Upper lobe of left lung (tissue), 6 donors: ENCODE measurements around the gene PLOD2. TPM values are rescaled to one million over a fixed set of nuclear protein-coding genes. Genes with fewer than 3 reads are reported as not detected.
A peak's percentile ranks its signal among the peaks of the same experiment; 100 is the strongest.

Source experiments
- ATAC-seq, 2 donors: fragments of 200-7000 bp; cut with Tn5 transposase; one replicate each; pipeline ENCODE4 v1.9.1; 2022; ENCODE audit warnings: mild to moderate bottlenecking in 2 of 2, moderate library complexity in 2 of 2; ENCODE audit not compliant: low FRiP score in 2 of 2
- DNase-seq, 2 donors: peaks; one replicate each; pipeline ENCODE4 v3.0.0-alpha.2; 2019 to 2020
- H3K27ac ChIP-seq, 4 donors: fragments of 200-600 bp; sonication (generic); one replicate each; pipeline ENCODE4 v1.5.1; 2016 to 2019
- H3K27me3 ChIP-seq, 4 donors: fragments of 200-600 bp; sonication (generic); one replicate each; pipeline ENCODE4 v1.5.1; 2017 to 2019
- H3K36me3 ChIP-seq, 4 donors: fragments of 200-600 bp; sonication (generic); one replicate each; pipeline ENCODE4 v1.5.1; 2016 to 2019
- H3K4me1 ChIP-seq, 4 donors: fragments of 200-600 bp; sonication (generic); one replicate each; pipeline ENCODE4 v1.5.1; 2018 to 2019
- H3K4me3 ChIP-seq, 4 donors: fragments of 200-600 bp; sonication (generic); one replicate each; pipeline ENCODE4 v1.5.1; 2017 to 2019; ENCODE audit warnings: mild to moderate bottlenecking in 2 of 4, moderate library complexity in 1 of 4
- H3K9me3 ChIP-seq, 4 donors: fragments of 200-600 bp; sonication (generic); one replicate each; pipeline ENCODE4 v1.5.1; 2018 to 2019
- CTCF ChIP-seq, 6 experiments: fragments of 450-650 bp in 4 of 6; fragments of 200-600 bp in 2 of 6; sonication (generic) in 2 of 6; IDR thresholded peaks; one replicate each; pipeline ENCODE4 v1.5.1; 2016 to 2019; ENCODE audit warnings: antibody characterized with exemption in 6 of 6
- EP300 ChIP-seq, 4 donors: sonication (generic); formaldehyde crosslinking; IDR thresholded peaks; one replicate each; pipeline ENCODE4 v1.5.1; 2017; ENCODE audit warnings: antibody characterized with exemption in 4 of 4, control low read depth in 2 of 4
- POLR2A ChIP-seq, 4 donors: fragments of 450-650 bp; IDR thresholded peaks; one replicate each; pipeline ENCODE4 v1.5.1; 2016 to 2017; ENCODE audit warnings: antibody characterized with exemption in 4 of 4, mild to moderate bottlenecking in 2 of 4
- POLR2AphosphoS5 ChIP-seq, 2 donors: sonication (generic); formaldehyde crosslinking; IDR thresholded peaks; one replicate each; pipeline ENCODE4 v1.5.1; 2017; ENCODE audit warnings: antibody characterized with exemption in 2 of 2
- WGBS, 2 donors: methylation state at CpG; one replicate each; pipeline ENCODE4 v1.1.5; 2017 to 2018; 5-methylcytosine and 5-hydroxymethylcytosine counted together
- total RNA-seq, 6 donors: library from RNA; depleted of rRNA in 4 of 6; stranded (reverse); fragments of >200 nt in 4 of 6; gene quantifications; one replicate each; pipeline versions ENCODE4 v1.1.0 to v1.2.1, GENCODE V29; 2016 to 2021
- donor health status: DM: no; HTN: no; CAD: no; lungs with moderate emphysema.
- donor health status: DM: no; HTN: yes; CAD: no; lungs with severe emphysema.

Gene PLOD2
- total RNA-seq, 6 donors from 2014 or later = 6.8 to 30.7 (median 18.1) TPM

- Histone ChIP-seq H3K9me3 (no peaks in the 10 kb centered on the region), H3K4me1 (peaks cover 0 to 7% (median 4%) of the 10 kb centered on the region in 4 donors), H3K36me3 (no peaks in the 10 kb centered on the region), H3K27me3 (no peaks in the 10 kb centered on the region), H3K27ac (no peak overlapping the region), H3K4me3 (no peak overlapping the region)
- DNase-seq = no peak
- ATAC-seq = peak in 1 of 2 donors; percentile 37
- 92 to 93% methylated on average over 7 of the region's 7 CpGs for WGBS, 2 donors
- TF ChIP-seq POLR2A (IDR thresholded peaks at IDR 0.05) (no peak), CTCF (IDR thresholded peaks at IDR 0.05) (no peak)
These were observed 4.2 kb upstream of the PLOD2 start for GRCh38 chr3:146164971-146165769.

- DNase-seq (no peak), ATAC-seq (no peak)
- Histone ChIP-seq H3K9me3 (no peaks in the 10 kb centered on the region), H3K4me3 (no peak overlapping the region), H3K4me1 (peaks cover 0 to 7% (median 4%) of the 10 kb centered on the region in 4 donors), H3K27ac (no peak overlapping the region), H3K27me3 (no peaks in the 10 kb centered on the region), H3K36me3 (no peaks in the 10 kb centered on the region)
- TF ChIP-seq EP300 (IDR thresholded peaks at IDR 0.05) (no peak), POLR2A (IDR thresholded peaks at IDR 0.05) (no peak), CTCF (IDR thresholded peaks at IDR 0.05) (no peak)
These were observed 3.5 kb upstream of the PLOD2 start for GRCh38 chr3:146164506-146164905.

- H3K4me3 ChIP-seq = no peak overlapping the region
- no peaks in the 10 kb centered on the region for H3K9me3 ChIP-seq
- H3K27ac ChIP-seq = no peak overlapping the region
- peaks cover 0 to 11% (median 4%) of the 10 kb centered on the region in 4 donors for H3K4me1 ChIP-seq
- H3K36me3 ChIP-seq = no peaks in the 10 kb centered on the region
- DNase-seq = no peak
- no peaks in the 10 kb centered on the region for H3K27me3 ChIP-seq
- ATAC-seq = no peak
- TF ChIP-seq CTCF (IDR thresholded peaks at IDR 0.05) = no peak
- no peak for TF ChIP-seq EP300 (IDR thresholded peaks at IDR 0.05)
- TF ChIP-seq POLR2AphosphoS5 (IDR thresholded peaks at IDR 0.05) = no peak
- no peak for TF ChIP-seq POLR2A (IDR thresholded peaks at IDR 0.05)
These were observed 3.1 kb upstream of the PLOD2 start for GRCh38 chr3:146164071-146164470.

- Histone ChIP-seq H3K27ac (no peak overlapping the region), H3K4me3 (no peak overlapping the region), H3K27me3 (no peaks in the 10 kb centered on the region), H3K9me3 (no peaks in the 10 kb centered on the region), H3K4me1 (peaks cover 2 to 16% (median 4%) of the 10 kb centered on the region in 4 donors), H3K36me3 (no peaks in the 10 kb centered on the region)
- TF ChIP-seq POLR2AphosphoS5 (IDR thresholded peaks at IDR 0.05) = peak in 1 of 2 donors; percentile 14
- TF ChIP-seq CTCF (IDR thresholded peaks at IDR 0.05) = peak in 5 of 6 experiments; percentile 7 to 67 (median 48)
- no peak for TF ChIP-seq POLR2A (IDR thresholded peaks at IDR 0.05)
- TF ChIP-seq EP300 (IDR thresholded peaks at IDR 0.05) = no peak
- no peak for ATAC-seq
- no peak for DNase-seq
- 64 to 77% methylated on average over 2 of the region's 2 CpGs for WGBS, 2 donors
These were observed 2.6 kb upstream of the PLOD2 start for GRCh38 chr3:146163584-146163983.

- TF ChIP-seq POLR2AphosphoS5 (IDR thresholded peaks at IDR 0.05) = no peak
- no peak for TF ChIP-seq CTCF (IDR thresholded peaks at IDR 0.05)
- TF ChIP-seq EP300 (IDR thresholded peaks at IDR 0.05) = no peak
- no peak for TF ChIP-seq POLR2A (IDR thresholded peaks at IDR 0.05)
- no peaks in the 10 kb centered on the region for H3K9me3 ChIP-seq
- peaks cover 3 to 21% (median 8%) of the 10 kb centered on the region in 4 donors for H3K4me1 ChIP-seq
- DNase-seq (no peak), ATAC-seq (no peak)
- H3K27me3 ChIP-seq = no peaks in the 10 kb centered on the region
- no peaks in the 10 kb centered on the region for H3K36me3 ChIP-seq
- WGBS, 2 donors = 61 to 74% methylated on average over 2 of the region's 2 CpGs
- H3K4me3 ChIP-seq = no peak overlapping the region
- H3K27ac ChIP-seq = peak overlapping the region in 1 of 4 donors; percentile 96
These were observed 1.6 kb upstream of the PLOD2 start for GRCh38 chr3:146162561-146162960.
